CD4-positive, alpha-beta T cell treated with Interleukin-21 for 1 hour (primary cell): Measurements from ENCODE around the gene IBA57.

Experiments
- DNase-seq: peaks from one replicate; pipeline ENCODE4 v3.0.0-alpha.2; 2020

IBA57 gene

GRCh38 chr1:228228601-228229074 is 63.0 kb downstream of the IBA57 start:
- DNase-seq, result no peak

GRCh38 chr1:228231189-228231588 is 65.6 kb downstream of the IBA57 start:
- no peak for DNase-seq
